SK-N-SH (cell line): ENCODE results near the gene EEF2K.

Source experiments
- EP300 ChIP-seq, 2 experiments: IDR thresholded peaks; 2 replicates each; pipeline versions ENCODE4 v1.4.0 to v1.6.1; 2012; ENCODE audit warnings: borderline replicate concordance in 1 of 2, low read depth in 1 of 2, low read length in 1 of 2
- EZH2phosphoT487 ChIP-seq: fragments of 200-600 bp; sonication (generic); IDR thresholded peaks from 2 replicates; pipeline ENCODE4 v1.6.1; 2017; ENCODE audit warnings: low read depth, mixed run types, mild to moderate bottlenecking, antibody characterized with exemption, moderate library complexity, borderline replicate concordance
- GABPA ChIP-seq: IDR thresholded peaks from 2 replicates; pipeline ENCODE4 v1.4.0; 2012; ENCODE audit warnings: low read depth, mild to moderate bottlenecking
- GATA2 ChIP-seq: sonication (generic); formaldehyde crosslinking; IDR thresholded peaks from 2 replicates; pipeline ENCODE4 v1.5.0; 2020; ENCODE audit warnings: mild to moderate bottlenecking, missing genetic modification reagents
- JUND ChIP-seq: IDR thresholded peaks from 2 replicates; pipeline ENCODE4 v1.4.0; 2012
- POLR2AphosphoS5 ChIP-seq: IDR thresholded peaks from 2 replicates; pipeline ENCODE4 v1.6.1; 2012; ENCODE audit warnings: low read depth, low read length
- RAD21 ChIP-seq: IDR thresholded peaks from 2 replicates; pipeline ENCODE4 v1.6.1; 2012; ENCODE audit warnings: mild to moderate bottlenecking, low read length
- RCOR1 ChIP-seq: fragments of 150-350 bp; IDR thresholded peaks from 2 replicates; pipeline ENCODE4 v1.6.1; 2017; ENCODE audit warnings: antibody characterized with exemption, low read length
- SMC3 ChIP-seq: IDR thresholded peaks from 2 replicates; pipeline ENCODE4 v1.6.1; 2012; ENCODE audit warnings: low read depth, low read length, improper control_type of control experiment
- TAF1 ChIP-seq: IDR thresholded peaks from 2 replicates; pipeline ENCODE4 v1.6.1; 2012; ENCODE audit warnings: low read depth, mild to moderate bottlenecking, low read length, moderate library complexity, borderline replicate concordance
- TEAD4 ChIP-seq: IDR thresholded peaks from 2 replicates; pipeline ENCODE4 v1.4.0; 2012; ENCODE audit warnings: mild to moderate bottlenecking, borderline replicate concordance; ENCODE audit not compliant: insufficient read depth
- TF ChIP-seq, protein P1 (sequence below): fragments of 200-600 bp; sonication (generic); IDR thresholded peaks from 2 replicates; pipeline ENCODE4 v1.6.1; 2017; ENCODE audit warnings: antibody characterized with exemption, mild to moderate bottlenecking, moderate library complexity
- TF ChIP-seq, protein P2 (sequence below): fragments of 150-350 bp; IDR thresholded peaks from 2 replicates; pipeline ENCODE4 v1.6.1; 2017; ENCODE audit warnings: antibody characterized with exemption, low read length, low read depth, borderline replicate concordance
- TF ChIP-seq, protein P3 (sequence below): IDR thresholded peaks from 2 replicates; pipeline ENCODE4 v1.6.1; 2012; ENCODE audit warnings: mild to moderate bottlenecking, low read depth, low read length, moderate library complexity

DNA sequence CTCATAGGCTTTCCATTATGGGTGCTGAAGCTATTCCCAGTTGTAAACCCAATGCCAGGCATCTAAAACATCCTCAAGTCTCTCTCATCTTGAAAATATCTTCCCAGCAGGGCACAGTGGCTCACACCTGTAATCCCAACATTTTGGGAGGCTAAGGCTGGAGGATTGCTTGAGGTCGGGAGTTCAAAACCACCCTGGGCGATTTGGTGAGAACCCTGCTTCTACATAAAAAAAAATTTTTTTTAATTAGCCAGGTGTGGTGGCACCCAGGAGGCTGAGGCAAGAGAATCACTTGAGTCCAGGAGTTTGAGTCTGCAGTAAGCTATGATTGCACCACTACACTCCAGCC, 13.0 kb upstream of the EEF2K start:
- no peak for TF ChIP-seq RAD21
- TF ChIP-seq GATA2, result no peak
- TF ChIP-seq, protein P1, sequence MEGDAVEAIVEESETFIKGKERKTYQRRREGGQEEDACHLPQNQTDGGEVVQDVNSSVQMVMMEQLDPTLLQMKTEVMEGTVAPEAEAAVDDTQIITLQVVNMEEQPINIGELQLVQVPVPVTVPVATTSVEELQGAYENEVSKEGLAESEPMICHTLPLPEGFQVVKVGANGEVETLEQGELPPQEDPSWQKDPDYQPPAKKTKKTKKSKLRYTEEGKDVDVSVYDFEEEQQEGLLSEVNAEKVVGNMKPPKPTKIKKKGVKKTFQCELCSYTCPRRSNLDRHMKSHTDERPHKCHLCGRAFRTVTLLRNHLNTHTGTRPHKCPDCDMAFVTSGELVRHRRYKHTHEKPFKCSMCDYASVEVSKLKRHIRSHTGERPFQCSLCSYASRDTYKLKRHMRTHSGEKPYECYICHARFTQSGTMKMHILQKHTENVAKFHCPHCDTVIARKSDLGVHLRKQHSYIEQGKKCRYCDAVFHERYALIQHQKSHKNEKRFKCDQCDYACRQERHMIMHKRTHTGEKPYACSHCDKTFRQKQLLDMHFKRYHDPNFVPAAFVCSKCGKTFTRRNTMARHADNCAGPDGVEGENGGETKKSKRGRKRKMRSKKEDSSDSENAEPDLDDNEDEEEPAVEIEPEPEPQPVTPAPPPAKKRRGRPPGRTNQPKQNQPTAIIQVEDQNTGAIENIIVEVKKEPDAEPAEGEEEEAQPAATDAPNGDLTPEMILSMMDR, result no peak
- TF ChIP-seq TAF1, result no peak
- no peak for TF ChIP-seq SMC3
- TF ChIP-seq EZH2phosphoT487, result no peak
- TF ChIP-seq, protein P2, sequence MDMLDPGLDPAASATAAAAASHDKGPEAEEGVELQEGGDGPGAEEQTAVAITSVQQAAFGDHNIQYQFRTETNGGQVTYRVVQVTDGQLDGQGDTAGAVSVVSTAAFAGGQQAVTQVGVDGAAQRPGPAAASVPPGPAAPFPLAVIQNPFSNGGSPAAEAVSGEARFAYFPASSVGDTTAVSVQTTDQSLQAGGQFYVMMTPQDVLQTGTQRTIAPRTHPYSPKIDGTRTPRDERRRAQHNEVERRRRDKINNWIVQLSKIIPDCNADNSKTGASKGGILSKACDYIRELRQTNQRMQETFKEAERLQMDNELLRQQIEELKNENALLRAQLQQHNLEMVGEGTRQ, result no peak
- TF ChIP-seq, protein P3, sequence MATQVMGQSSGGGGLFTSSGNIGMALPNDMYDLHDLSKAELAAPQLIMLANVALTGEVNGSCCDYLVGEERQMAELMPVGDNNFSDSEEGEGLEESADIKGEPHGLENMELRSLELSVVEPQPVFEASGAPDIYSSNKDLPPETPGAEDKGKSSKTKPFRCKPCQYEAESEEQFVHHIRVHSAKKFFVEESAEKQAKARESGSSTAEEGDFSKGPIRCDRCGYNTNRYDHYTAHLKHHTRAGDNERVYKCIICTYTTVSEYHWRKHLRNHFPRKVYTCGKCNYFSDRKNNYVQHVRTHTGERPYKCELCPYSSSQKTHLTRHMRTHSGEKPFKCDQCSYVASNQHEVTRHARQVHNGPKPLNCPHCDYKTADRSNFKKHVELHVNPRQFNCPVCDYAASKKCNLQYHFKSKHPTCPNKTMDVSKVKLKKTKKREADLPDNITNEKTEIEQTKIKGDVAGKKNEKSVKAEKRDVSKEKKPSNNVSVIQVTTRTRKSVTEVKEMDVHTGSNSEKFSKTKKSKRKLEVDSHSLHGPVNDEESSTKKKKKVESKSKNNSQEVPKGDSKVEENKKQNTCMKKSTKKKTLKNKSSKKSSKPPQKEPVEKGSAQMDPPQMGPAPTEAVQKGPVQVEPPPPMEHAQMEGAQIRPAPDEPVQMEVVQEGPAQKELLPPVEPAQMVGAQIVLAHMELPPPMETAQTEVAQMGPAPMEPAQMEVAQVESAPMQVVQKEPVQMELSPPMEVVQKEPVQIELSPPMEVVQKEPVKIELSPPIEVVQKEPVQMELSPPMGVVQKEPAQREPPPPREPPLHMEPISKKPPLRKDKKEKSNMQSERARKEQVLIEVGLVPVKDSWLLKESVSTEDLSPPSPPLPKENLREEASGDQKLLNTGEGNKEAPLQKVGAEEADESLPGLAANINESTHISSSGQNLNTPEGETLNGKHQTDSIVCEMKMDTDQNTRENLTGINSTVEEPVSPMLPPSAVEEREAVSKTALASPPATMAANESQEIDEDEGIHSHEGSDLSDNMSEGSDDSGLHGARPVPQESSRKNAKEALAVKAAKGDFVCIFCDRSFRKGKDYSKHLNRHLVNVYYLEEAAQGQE, result no peak
- no peak for TF ChIP-seq EP300 (IDR thresholded peaks at IDR 0.05; ENCODE audit: borderline replicate concordance in 1 of 2, low read depth in 1 of 2, low read length in 1 of 2)
- TF ChIP-seq GABPA, result no peak
- no peak for TF ChIP-seq RCOR1
- no peak for TF ChIP-seq POLR2AphosphoS5
- TF ChIP-seq JUND, result no peak
- no peak for TF ChIP-seq TEAD4
